HG02840 (cell line): ENCODE results near the gene BEAN1.
"Not testable (repeated sequence)": the region's sequence is repeated elsewhere in the genome, so short reads cannot be mapped to it uniquely, and the experiment has no call there.

Source experiments
- ATAC-seq: cut with Tn5 transposase; IDR thresholded peaks from one replicate; pipeline ENCODE4 v1.9.1; 2021; ENCODE audit warnings: mild to moderate bottlenecking, moderate library complexity, moderate number of reproducible peaks; ENCODE audit not compliant: unreplicated experiment, low FRiP score

The BEAN1 gene

DNA sequence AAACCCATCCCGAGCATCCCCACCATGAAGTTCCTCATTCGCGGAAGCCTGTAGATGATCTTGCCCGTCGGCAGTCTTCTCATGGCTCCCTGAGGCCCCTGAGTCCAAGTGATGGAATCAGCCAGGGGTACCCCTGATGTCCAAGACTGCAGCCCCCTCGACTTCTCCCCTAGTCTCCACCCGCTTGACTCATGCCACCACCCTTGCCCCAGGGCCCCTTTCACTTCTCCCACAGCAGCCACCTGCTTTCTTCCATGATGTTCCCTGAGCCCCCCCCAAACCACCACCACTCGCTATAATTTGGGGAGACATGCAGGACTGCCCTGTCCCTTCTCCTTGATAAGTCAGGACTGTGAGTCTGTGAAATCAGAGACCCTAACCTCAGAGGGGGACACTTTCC lies 11.4 kb downstream of the BEAN1 start:
- no peak for ATAC-seq

DNA sequence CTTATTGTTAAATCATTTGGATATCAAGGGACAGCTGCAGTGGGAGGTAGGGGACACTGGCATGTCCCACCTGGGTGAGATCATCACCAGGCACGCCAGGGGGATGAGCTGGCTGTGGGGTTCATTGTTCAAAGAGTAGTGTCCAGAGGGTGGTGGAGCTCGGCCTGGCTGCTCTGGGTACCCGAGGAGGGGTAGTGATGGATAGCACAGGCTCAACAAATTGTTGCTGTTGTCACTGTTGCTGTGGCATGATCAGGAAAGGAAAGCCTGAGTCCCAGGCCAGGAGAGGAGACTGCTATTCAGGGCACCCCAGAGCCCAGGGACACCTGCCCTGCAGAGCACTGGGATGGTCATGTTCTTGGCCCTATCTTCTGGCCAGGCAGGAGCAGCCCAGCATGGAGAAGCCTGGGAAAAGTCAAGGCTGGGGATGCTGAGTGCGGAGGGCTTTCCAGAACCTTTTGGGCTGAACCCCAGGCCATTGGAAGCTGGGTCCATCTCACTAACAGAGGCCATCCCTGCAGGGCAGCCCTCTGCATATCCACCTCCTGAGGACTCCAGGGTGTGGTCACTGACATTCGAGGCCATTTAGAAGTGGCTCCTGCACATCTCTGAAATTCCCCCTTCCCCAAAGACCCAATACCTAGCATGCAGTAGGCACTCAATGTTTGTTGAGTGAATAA lies 12.1 kb downstream of the BEAN1 start:
- no peak for ATAC-seq

DNA sequence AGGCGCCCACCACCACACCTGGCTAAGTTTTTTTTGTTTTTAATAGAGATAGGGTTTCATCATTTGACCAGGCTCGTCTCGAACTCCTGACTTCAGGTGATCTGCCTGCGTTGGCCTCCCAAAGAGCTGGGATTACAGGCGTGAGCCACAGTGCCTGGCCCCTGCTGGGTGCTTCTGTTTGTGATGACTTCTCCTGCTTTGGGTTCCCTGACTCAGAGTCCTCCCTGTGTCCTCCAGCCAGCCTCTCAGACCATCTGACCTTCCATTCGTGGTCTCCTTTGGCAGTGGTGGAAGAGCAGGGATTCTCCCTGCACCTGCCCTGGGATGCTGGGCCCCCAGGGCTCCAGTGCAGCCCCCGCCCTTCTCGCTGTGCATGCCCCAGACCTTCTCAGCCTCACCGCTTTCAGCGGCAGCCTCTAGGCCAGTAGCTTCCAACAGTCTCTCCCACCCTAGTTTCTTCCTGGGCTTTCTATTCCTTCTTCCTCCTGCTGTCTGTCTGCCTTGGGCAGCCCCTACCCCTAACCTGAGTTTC lies 13.2 kb downstream of the BEAN1 start:
- no peak for ATAC-seq

DNA sequence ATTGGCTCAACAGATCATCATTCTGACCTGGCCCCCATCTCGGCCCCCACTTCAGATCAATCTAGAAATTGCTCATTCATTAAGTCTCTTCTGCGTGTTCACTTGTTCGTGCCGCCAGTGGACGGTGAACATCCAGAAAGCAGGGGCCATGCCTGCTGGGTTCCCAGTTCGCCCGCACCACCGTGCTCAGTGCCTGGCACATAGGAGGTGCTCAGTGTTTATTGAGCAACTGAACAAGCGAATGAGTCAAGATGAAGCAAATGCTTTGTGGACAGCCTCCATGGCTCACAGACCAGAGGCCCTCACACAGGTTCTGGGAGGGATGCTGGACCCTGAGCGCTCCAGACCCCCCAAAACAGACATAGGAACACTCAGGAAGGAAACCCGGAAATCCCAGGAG lies 13.9 kb downstream of the BEAN1 start:
- no peak for ATAC-seq

DNA sequence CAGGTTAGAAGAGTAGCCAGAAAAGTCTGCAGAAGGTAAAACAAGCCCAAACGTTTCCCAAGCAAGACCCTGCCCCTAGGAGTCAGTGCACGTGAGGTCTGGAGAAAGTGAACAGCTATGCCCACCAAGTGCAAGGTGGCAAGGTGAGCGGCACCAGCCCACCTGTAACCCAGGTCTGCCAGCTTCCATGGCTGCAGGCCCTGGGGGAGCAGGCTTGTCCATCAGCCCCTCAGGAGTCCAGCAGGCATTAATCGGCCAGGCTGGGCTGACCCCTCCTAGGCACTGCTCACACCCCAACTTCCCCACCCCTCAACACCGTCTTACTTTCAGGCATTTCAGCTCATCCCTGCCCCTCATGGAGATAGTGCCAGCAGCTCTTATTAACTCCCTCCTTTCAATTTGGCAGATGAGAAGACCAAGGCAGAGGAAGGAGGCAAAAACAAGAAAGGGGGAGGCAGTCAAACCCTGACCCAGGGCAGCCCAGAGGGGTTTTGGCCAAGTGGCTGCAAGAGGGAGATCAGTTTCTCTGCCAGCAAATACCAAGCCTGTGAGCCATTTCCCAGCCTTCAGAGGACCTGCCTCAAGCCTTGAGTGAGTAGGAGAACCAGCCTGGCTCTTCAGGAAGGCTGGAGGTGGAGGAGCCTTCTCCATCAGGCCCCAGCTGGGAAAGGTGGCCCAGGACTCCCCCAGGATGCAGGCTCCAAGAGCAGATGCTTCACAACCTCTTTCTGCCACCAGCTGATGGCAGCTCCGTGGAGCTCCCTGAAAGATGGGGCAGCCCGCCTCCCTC lies 14.7 kb downstream of the BEAN1 start:
- no peak for ATAC-seq

DNA sequence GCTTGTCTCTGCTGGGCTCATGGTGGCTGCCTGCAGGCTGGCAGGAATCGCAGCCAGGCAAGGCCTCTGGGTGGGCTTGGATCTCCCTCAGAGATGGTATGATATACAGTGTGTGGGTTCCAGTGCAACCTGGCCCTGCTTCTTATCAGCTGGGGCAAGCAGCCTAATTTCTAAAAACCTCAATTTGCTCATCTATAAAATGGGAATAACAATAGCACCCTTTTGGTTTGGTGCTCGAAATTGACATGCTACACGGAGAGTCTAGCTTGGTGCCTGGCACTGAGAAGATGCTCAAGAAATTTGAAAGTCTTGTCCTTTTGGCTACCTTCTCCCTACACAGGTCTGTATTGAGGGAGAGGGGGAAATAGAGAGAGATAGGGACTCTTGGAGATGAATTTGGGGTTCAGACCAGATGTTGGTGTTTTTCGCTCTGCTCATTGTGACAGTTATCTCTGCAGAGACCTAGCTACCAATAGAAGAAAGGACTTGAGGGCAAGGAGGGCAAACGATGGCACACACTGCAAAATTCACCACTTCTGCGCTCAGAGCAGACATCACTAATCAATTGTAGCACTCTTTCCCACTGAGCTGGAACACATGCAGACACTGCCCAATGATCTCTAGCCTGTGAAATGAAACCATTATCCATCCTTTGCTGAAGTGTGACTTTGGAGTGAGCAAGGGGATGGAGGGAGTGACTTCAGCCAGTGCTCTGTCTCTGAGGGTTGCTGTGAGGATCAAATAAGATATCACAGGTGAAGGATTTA lies 15.6 kb downstream of the BEAN1 start:
- no peak for ATAC-seq

DNA sequence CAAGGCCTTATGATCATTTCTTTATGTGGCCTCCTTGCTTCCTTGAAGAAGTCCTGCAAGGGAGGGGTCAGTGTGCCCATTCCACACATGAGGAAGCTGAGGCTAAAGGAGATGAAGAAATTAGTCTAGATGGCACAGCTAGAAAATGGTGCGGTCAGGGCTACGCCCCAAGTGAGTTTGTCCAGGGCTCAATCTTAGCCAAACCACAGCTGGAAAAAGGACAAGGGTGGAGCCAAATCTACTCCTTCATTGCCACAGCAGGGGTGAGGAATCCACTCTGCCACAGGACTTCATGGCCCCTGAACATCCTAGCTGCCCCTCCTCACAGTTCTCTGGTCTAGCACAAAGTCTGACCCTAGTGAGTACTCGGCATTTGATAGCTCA lies 16.2 kb downstream of the BEAN1 start:
- ATAC-seq = no peak

DNA sequence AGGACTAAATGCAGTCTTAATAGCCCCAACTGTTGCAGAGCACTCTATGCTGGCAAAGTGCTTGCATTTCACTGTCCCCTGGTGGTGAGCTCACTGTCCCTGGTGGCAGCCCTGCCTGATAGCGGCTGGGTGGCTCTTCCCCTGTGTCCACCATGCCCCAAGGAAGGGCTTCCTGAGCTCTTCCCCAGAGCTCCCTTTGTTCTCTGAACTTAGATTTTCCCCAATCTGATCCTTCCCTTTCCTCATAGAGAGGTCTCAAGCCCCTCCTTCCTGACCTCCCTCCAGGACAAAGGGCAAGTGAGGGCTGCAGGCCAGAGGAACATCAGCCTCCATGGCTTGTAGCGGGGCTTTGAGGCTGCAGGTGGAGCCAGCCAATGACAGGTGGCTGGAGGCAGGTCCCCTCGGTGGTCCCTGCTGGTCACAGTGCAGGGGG lies 17.0 kb downstream of the BEAN1 start:
- no peak for ATAC-seq

DNA sequence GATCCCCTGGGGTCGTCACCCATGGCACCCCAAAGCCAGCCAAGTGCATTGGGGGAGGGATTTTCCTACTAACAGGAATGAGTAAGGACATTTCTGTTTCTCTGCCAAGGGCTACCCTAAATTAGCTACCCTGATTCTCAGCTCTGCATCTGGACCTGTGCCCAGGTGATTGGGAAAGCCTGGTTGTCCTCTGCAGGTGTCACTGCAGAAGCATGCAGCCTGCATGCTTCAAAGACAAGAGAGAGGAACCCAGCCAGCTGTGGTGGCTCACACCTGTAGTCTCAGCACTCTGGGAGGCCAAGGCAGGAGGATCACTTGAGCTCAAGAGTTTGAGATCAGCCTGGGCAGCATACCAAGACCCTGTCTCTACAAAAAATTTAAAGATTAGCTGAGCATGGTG lies 19.6 kb downstream of the BEAN1 start:
- ATAC-seq = no peak

DNA sequence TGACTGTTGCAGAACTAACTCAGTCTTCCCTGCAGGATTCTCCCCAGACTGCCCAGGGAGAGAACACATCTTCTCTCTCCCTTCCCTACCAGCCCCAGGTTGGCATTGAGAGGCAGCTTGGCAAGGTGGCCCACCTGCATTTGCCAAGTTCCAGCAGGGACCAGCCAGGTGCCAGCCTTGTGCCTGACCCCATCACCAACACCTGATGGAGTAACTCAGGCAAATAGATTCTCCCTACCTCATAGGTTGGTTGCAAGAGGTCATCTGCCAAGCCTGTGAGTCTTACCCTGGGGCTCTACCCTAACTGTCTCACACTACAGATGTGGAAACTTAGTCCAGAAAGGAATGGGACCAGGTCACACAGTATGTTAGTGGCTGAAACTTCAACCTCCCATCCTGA lies 20.4 kb downstream of the BEAN1 start:
- ATAC-seq = no peak

DNA sequence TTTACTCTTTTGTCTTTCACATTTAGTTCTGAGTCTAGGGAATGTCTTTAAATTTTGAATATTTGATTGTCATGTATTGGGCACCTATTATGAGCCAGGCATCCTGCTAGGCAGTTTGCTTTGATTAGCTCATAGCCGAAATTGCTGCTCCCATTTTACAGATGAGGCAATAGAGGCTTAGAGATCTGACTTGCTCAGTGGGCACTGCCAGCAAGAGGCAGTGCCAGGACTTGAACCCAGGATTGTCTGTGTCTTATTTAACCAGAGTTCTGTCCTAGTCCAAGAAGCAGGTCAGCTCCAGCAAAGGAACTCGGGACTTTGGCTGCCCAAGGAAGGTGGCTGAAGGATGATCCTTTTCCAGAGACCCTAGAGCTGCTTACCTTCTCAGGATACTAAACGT lies 24.5 kb downstream of the BEAN1 start:
- ATAC-seq = no peak

DNA sequence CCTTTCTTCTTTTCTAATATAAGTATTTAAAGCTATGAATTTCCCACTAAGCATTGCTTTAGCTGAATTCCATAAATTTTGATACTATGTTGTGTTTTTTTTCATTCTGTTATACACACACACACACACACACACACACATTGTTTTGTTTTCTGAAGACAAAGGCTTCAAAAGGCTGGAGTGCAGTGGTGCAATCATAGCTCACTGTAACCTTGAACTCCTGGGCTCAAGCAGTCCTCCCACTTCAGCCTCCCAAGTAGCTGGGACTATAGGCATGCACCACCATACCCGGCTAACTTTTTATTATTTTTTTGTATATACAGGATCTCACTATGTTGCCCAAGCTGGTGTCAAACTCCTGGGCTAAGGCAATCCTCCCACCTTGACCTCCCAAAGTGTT lies 26.1 kb downstream of the BEAN1 start:
- not testable (repeated sequence) for ATAC-seq

DNA sequence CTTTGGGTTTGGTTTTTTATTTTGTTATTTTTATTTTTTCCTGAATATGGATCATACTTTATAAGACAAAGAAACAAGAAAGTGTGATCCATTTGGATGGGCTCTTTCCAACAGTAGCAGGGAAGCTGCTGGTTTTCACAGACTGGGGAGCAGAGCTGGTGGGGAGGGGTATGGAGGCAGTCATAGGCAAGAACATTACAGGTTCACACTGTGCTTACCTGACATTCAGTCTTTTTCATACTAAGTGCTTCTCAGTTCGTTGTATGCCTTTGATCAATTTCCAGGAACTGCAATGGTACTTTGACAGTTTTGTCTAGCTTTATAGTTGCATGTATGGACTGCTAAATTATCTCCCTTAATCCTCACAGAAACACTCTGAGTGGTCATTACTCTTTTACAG lies 27.7 kb downstream of the BEAN1 start:
- ATAC-seq = no peak

DNA sequence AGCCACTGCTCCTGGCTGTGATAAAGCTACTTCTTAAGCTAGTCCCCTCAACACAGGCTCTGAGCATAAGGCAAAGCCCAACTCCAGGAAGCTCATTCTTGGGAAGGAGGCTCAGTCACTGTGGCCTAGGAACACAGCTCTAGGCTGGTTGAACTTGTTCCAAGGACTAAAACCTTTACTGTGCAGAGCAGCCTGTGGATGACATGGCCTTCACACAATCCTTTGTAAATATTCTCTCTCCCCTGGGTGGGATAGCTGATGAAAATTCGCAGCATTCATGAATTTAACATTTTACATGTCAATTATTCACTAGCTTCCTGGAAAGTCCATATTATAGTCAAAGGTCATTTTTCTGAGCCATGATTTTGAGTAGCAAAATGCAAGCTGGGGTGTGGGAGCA lies 28.9 kb downstream of the BEAN1 start:
- no peak for ATAC-seq

DNA sequence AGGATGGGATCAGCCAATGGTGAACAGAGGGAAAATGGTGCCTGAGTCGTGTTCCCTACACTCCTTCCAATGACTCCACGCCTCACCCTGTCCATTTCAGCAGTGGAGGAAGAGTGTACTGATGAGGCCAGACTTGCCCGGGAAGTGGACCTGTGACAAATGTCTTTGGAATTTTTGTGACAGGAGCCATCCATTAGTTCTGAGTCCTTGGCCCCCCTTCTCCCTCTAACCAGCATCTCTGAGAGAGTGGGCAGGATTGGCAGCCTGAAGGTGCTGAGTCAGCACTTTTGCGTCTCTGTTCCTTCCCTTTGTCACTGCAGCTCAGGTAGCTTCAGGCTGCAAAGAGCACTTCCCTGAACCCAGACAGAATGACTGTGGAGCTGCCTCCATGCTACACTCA lies 30.8 kb downstream of the BEAN1 start:
- no peak for ATAC-seq

DNA sequence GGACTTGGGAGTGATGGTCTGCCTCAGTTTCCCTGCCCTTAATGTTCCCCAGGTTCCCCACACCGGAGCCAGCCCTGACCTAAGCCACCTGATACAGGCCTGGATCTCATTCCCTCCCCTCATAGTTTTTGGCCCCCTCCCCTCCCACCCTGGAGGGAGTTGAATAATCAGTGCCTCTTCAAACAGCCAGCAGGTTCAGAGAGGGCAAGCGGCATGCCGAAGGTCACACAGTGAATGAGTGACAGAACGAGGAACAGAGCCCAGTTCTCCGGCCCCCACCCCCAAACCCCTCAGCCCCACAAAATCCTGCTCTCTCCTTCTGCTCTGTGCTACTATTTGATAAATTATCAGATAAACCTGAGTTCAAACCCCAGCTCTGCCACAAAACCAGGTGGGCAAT lies 31.2 kb downstream of the BEAN1 start:
- no peak for ATAC-seq

DNA sequence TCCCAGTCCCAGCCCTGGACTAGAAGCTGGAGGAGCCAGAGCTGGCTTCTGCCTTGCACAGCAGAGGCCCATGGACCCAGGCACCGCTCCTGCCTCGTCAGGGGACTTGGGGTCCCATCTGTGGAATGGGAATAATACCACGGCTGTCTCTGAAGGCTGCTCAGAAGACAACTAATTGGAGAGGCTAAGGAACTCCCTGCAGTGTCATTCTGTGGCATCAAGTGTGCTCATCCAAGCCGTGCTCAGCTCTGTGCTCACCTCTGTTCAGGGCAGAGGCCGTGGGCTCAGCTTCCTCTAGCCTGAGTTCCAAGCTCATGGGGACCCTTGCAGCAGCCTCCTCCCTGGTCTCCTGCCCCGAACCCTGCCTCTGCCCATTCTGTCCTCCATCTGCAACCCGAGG lies 31.8 kb downstream of the BEAN1 start:
- ATAC-seq = no peak

DNA sequence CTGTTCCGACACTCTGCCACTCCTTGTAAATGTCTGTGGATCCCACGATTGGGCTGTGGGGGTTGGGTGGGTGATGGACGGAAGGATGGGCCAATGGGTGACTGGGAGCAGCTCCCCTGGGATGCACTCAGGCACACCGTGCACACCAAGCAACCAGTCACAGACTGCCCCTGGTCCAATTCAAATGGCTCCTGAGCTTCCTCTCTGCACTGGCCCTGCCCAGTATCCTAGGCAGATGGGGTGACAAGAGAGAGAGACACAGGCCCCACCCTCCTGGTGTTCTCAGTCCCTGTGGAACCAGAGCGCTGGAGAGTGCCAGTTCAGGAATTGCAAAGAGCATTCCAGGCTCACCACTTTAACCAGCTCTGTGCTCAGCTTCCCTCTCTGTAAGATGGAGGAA lies 32.8 kb downstream of the BEAN1 start:
- ATAC-seq = no peak

DNA sequence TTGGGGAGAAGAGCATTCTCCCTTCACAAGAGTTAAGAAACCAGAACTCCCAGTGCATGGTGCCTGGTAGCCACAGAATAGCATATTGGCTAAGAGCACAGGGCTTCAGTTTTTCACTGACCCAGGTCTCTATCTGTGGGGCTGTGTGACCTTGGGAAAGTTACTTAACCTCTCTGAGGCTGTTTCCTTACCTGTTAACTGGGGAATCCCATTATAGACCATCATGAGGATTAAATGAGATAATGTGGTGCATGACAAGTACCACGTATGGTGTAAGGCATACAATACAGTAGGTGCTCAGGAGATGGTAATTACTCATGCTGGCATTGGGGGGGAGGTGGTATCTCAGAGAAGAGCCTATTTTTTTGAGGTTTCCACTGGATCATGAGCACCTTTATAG lies 33.6 kb downstream of the BEAN1 start:
- ATAC-seq = no peak

DNA sequence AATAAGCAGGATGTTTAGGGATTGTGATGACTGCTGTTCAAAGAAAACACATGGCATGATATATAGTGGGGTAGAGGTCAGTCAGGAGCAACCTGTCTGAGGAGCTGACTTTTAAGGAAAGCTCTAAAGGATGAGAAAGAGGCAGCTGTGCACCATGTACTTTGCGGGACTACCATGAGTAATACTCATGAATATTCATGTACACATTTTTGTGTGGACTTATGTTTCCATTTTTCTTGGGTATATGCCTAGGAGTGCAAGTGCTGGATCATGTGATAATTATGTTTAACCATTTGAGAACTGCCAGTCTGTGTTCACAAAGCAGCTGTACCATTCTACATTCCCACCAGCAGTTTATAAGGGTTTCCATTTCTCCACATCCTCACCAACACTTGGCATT lies 35.8 kb downstream of the BEAN1 start:
- ATAC-seq = no peak

DNA sequence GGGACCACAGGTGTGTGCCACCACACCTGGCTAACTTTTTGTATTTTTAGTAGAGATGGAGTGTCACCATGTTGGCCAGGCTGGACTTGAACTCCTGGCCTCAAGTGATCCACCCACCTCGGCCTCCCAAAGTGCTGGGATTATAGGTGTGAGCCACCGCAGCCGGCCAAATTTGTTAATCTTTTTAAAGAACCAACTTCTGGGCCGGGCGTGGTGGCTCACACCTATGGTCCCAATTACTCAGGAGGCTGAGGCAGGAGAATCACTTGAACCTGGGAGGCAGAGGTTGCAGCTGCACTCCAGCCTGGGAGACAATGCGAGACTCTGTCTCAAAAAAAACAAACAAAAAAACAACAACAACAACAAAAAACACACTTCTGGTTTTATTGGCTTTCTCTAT lies 38.9 kb downstream of the BEAN1 start:
- ATAC-seq = not testable (repeated sequence)
